ENCODE data around the gene NEURL1B.

The NEURL1B gene

GRCh38 chr5:172694061-172694460 is 53.0 kb downstream of the NEURL1B start:
- no peak overlapping the region for H4K91ac ChIP-seq (ENCODE audit: low read length)
- no peak overlapping the region for H2AK5ac ChIP-seq (ENCODE audit: low read length, severe bottlenecking)
- no peak overlapping the region for H2BK5ac ChIP-seq (ENCODE audit: low read depth, low read length, poor library complexity, severe bottlenecking)
- H3K4me3 ChIP-seq (ENCODE audit: insufficient read depth in 1 of 2, low read depth in 1 of 2, low read length in 2 of 2) = no peak overlapping the region
- H3K23ac ChIP-seq (ENCODE audit: low read length in 2 of 2) = no peak overlapping the region
- H3K4me1 ChIP-seq (ENCODE audit: control insufficient read depth, insufficient read depth, low read depth, low read length) = peaks cover 9% of the 10 kb centered on the region
- peak overlapping the region in 1 of 2 experiments; percentile 37 for H2BK12ac ChIP-seq (ENCODE audit: low read length in 2 of 2)
- H3K79me1 ChIP-seq (replicated peaks; ENCODE audit: low read length, poor library complexity, severe bottlenecking) = no peaks in the 10 kb centered on the region
- no peaks in the 10 kb centered on the region for H3K9me3 ChIP-seq (ENCODE audit: control insufficient read depth, low read length)
- H3K14ac ChIP-seq (ENCODE audit: low read length in 2 of 2) = no peak overlapping the region
- no peak overlapping the region for H2BK120ac ChIP-seq (ENCODE audit: low read depth, low read length)
- no peak overlapping the region for H3K4ac ChIP-seq (ENCODE audit: low read depth in 1 of 2, low read length in 2 of 2)
- H4K8ac ChIP-seq (ENCODE audit: low read length) = no peak overlapping the region
- no peak for DNase-seq
- H2BK15ac ChIP-seq (ENCODE audit: low read depth, poor library complexity, severe bottlenecking) = no peak overlapping the region
- no peaks in the 10 kb centered on the region for H3K36me3 ChIP-seq (ENCODE audit: control insufficient read depth in 1 of 2, insufficient read depth in 2 of 2, low read depth in 1 of 2, low read length in 2 of 2)
- no peak overlapping the region for H3K18ac ChIP-seq (ENCODE audit: low read depth in 1 of 2, low read length in 2 of 2)
- H3K27me3 ChIP-seq (ENCODE audit: control insufficient read depth in 1 of 2, insufficient read depth in 1 of 2, low read length in 2 of 2) = peaks cover 3 to 14% of the 10 kb centered on the region in 2 experiments
- WGBS = 86% methylated on average over 4 of the region's 4 CpGs
- no peak overlapping the region for H3K27ac ChIP-seq (ENCODE audit: low read length, poor library complexity, severe bottlenecking)
- H3K4me2 ChIP-seq (ENCODE audit: low read length, poor library complexity, severe bottlenecking) = no peak overlapping the region
- no peak overlapping the region for H2AFZ ChIP-seq (ENCODE audit: low read depth, low read length)
- H3K9ac ChIP-seq (ENCODE audit: low read length) = no peak overlapping the region

- no peaks in the 10 kb centered on the region for H3K79me1 ChIP-seq (replicated peaks; ENCODE audit: low read length, poor library complexity, severe bottlenecking)
- no peak overlapping the region for H2BK5ac ChIP-seq (ENCODE audit: low read depth, low read length, poor library complexity, severe bottlenecking)
- H3K4me3 ChIP-seq (ENCODE audit: insufficient read depth in 1 of 2, low read depth in 1 of 2, low read length in 2 of 2) = no peak overlapping the region
- no peak overlapping the region for H3K14ac ChIP-seq (ENCODE audit: low read length in 2 of 2)
- peak overlapping the region; percentile 54 for H4K8ac ChIP-seq (ENCODE audit: low read length)
- no peak overlapping the region for H3K9ac ChIP-seq (ENCODE audit: low read length)
- no peak overlapping the region for H3K18ac ChIP-seq (ENCODE audit: low read depth in 1 of 2, low read length in 2 of 2)
- H3K9me3 ChIP-seq (ENCODE audit: control insufficient read depth, low read length) = no peaks in the 10 kb centered on the region
- H2AK5ac ChIP-seq (ENCODE audit: low read length, severe bottlenecking) = no peak overlapping the region
- no peak overlapping the region for H3K23ac ChIP-seq (ENCODE audit: low read length in 2 of 2)
- no peaks in the 10 kb centered on the region for H3K36me3 ChIP-seq (ENCODE audit: control insufficient read depth in 1 of 2, insufficient read depth in 2 of 2, low read depth in 1 of 2, low read length in 2 of 2)
- no peak overlapping the region for H3K4me2 ChIP-seq (ENCODE audit: low read length, poor library complexity, severe bottlenecking)
- 84% methylated on average over 8 of the region's 8 CpGs for WGBS
- H3K27me3 ChIP-seq (ENCODE audit: control insufficient read depth in 1 of 2, insufficient read depth in 1 of 2, low read length in 2 of 2) = peaks cover 6 to 17% of the 10 kb centered on the region in 2 experiments
- H3K4ac ChIP-seq (ENCODE audit: low read depth in 1 of 2, low read length in 2 of 2) = no peak overlapping the region
- no peak overlapping the region for H2BK15ac ChIP-seq (ENCODE audit: low read depth, poor library complexity, severe bottlenecking)
- no peak overlapping the region for H2AFZ ChIP-seq (ENCODE audit: low read depth, low read length)
- H3K4me1 ChIP-seq (ENCODE audit: control insufficient read depth, insufficient read depth, low read depth, low read length) = peaks cover 9% of the 10 kb centered on the region
- no peak overlapping the region for H3K27ac ChIP-seq (ENCODE audit: low read length, poor library complexity, severe bottlenecking)
- no peak for DNase-seq
- peak overlapping the region; percentile 42 for H2BK120ac ChIP-seq (ENCODE audit: low read depth, low read length)
- H2BK12ac ChIP-seq (ENCODE audit: low read length in 2 of 2) = peak overlapping the region in 1 of 2 experiments; percentile 81
- no peak overlapping the region for H4K91ac ChIP-seq (ENCODE audit: low read length)
Measured at GRCh38 chr5:172694541-172694940, 53.5 kb downstream of the NEURL1B start.

GRCh38 chr5:172695232-172696054 is 54.4 kb downstream of the NEURL1B start:
- peaks cover 15 to 17% of the 10 kb centered on the region in 2 experiments for H3K27me3 ChIP-seq (ENCODE audit: control insufficient read depth in 1 of 2, insufficient read depth in 1 of 2, low read length in 2 of 2)
- no peak overlapping the region for H3K4me2 ChIP-seq (ENCODE audit: low read length, poor library complexity, severe bottlenecking)
- 90% methylated on average over 12 of the region's 14 CpGs for WGBS

GRCh38 chr5:172696171-172696849 is 55.2 kb downstream of the NEURL1B start:
- 95% methylated on average over 19 of the region's 20 CpGs for WGBS
- Histone ChIP-seq H2AK5ac (ENCODE audit: low read length, severe bottlenecking) (no peak overlapping the region), H3K36me3 (ENCODE audit: control insufficient read depth in 1 of 2, insufficient read depth in 2 of 2, low read depth in 1 of 2, low read length in 2 of 2) (no peaks in the 10 kb centered on the region), H3K27me3 (ENCODE audit: control insufficient read depth in 1 of 2, insufficient read depth in 1 of 2, low read length in 2 of 2) (peaks cover 22 to 24% of the 10 kb centered on the region in 2 experiments), H3K9me3 (ENCODE audit: control insufficient read depth, low read length) (no peaks in the 10 kb centered on the region), H3K79me1 (replicated peaks; ENCODE audit: low read length, poor library complexity, severe bottlenecking) (no peaks in the 10 kb centered on the region), H3K4ac (ENCODE audit: low read depth in 1 of 2, low read length in 2 of 2) (no peak overlapping the region), H3K4me3 (ENCODE audit: insufficient read depth in 1 of 2, low read depth in 1 of 2, low read length in 2 of 2) (peak overlapping the region in 1 of 2 experiments; percentile 95), H3K27ac (ENCODE audit: low read length, poor library complexity, severe bottlenecking) (no peak overlapping the region), H4K91ac (ENCODE audit: low read length) (no peak overlapping the region), H3K23ac (ENCODE audit: low read length in 2 of 2) (no peak overlapping the region), H4K8ac (ENCODE audit: low read length) (peak overlapping the region; percentile 73), H3K18ac (ENCODE audit: low read depth in 1 of 2, low read length in 2 of 2) (peak overlapping the region in 1 of 2 experiments; percentile 14), H2BK120ac (ENCODE audit: low read depth, low read length) (no peak overlapping the region), H3K14ac (ENCODE audit: low read length in 2 of 2) (no peak overlapping the region), H2AFZ (ENCODE audit: low read depth, low read length) (no peak overlapping the region), H2BK5ac (ENCODE audit: low read depth, low read length, poor library complexity, severe bottlenecking) (no peak overlapping the region), H3K9ac (ENCODE audit: low read length) (peak overlapping the region; percentile 86), H3K4me1 (ENCODE audit: control insufficient read depth, insufficient read depth, low read depth, low read length) (peaks cover 14% of the 10 kb centered on the region), H2BK12ac (ENCODE audit: low read length in 2 of 2) (peak overlapping the region in 1 of 2 experiments; percentile 61), H2BK15ac (ENCODE audit: low read depth, poor library complexity, severe bottlenecking) (no peak overlapping the region), H3K4me2 (ENCODE audit: low read length, poor library complexity, severe bottlenecking) (no peak overlapping the region)
- no peak for DNase-seq

More at GRCh38 chr5:172695232-172696054, 54.4 kb downstream of the NEURL1B start:
- H2BK12ac ChIP-seq (ENCODE audit: low read length in 2 of 2) = peak overlapping the region in 1 of 2 experiments; percentile 61
- H3K27ac ChIP-seq (ENCODE audit: low read length, poor library complexity, severe bottlenecking) = no peak overlapping the region
- no peak for DNase-seq
- peak overlapping the region in 1 of 2 experiments; percentile 5 for H3K18ac ChIP-seq (ENCODE audit: low read depth in 1 of 2, low read length in 2 of 2)
- no peak overlapping the region for H2AFZ ChIP-seq (ENCODE audit: low read depth, low read length)
- H3K9me3 ChIP-seq (ENCODE audit: control insufficient read depth, low read length) = no peaks in the 10 kb centered on the region
- H2BK120ac ChIP-seq (ENCODE audit: low read depth, low read length) = no peak overlapping the region
- peaks cover 12% of the 10 kb centered on the region for H3K4me1 ChIP-seq (ENCODE audit: control insufficient read depth, insufficient read depth, low read depth, low read length)
- H3K4me3 ChIP-seq (ENCODE audit: insufficient read depth in 1 of 2, low read depth in 1 of 2, low read length in 2 of 2) = no peak overlapping the region
- H2AK5ac ChIP-seq (ENCODE audit: low read length, severe bottlenecking) = no peak overlapping the region
- H3K79me1 ChIP-seq (replicated peaks; ENCODE audit: low read length, poor library complexity, severe bottlenecking) = no peaks in the 10 kb centered on the region
- H3K4ac ChIP-seq (ENCODE audit: low read depth in 1 of 2, low read length in 2 of 2) = no peak overlapping the region
- H4K8ac ChIP-seq (ENCODE audit: low read length) = peak overlapping the region; percentile 7
- H3K36me3 ChIP-seq (ENCODE audit: control insufficient read depth in 1 of 2, insufficient read depth in 2 of 2, low read depth in 1 of 2, low read length in 2 of 2) = no peaks in the 10 kb centered on the region
- peak overlapping the region; percentile 73 for H2BK15ac ChIP-seq (ENCODE audit: low read depth, poor library complexity, severe bottlenecking)
- H3K9ac ChIP-seq (ENCODE audit: low read length) = no peak overlapping the region
- H2BK5ac ChIP-seq (ENCODE audit: low read depth, low read length, poor library complexity, severe bottlenecking) = no peak overlapping the region
- no peak overlapping the region for H3K23ac ChIP-seq (ENCODE audit: low read length in 2 of 2)
- no peak overlapping the region for H3K14ac ChIP-seq (ENCODE audit: low read length in 2 of 2)
- H4K91ac ChIP-seq (ENCODE audit: low read length) = peak overlapping the region; percentile 45

All from mesenchymal stem cell (in vitro differentiated cells and primary cell).